ENCODE measurements around the gene DCDC1. TPM values are rescaled to one million over a fixed set of nuclear protein-coding genes. Genes with fewer than 3 reads are reported as not detected.

DCDC1 gene
- total RNA-seq, 1 experiment from 2014 or later = 0.22 TPM

DNA sequence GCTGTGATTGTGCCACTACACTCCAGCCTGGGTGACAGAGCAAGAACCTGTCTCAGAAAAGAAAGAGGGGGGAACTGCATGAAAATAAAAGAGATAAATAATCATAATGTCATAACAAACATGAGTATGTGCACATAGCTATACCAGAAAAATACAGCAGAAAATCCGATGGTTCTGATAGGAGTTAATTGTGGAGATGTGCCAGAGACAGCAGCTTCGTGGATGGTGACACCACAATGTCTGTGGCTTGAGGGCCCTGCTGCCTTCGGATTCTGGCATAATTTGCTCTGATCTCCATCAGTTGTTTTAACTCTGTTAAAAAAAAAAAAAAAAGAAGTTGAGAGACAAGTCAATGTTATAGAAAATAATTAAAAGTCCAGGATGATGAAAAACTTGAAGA, 491.1 kb downstream of the DCDC1 start:
- ATAC-seq (no peak), DNase-seq (ENCODE audit: low spot score) (no peak)
- H3K4me3 Mint-ChIP-seq = no peak overlapping the region
- H3K9me3 Mint-ChIP-seq = no peaks in the 10 kb centered on the region
- H3K27me3 Mint-ChIP-seq (ENCODE audit: low read depth) = no peaks in the 10 kb centered on the region
- CTCF ChIA-PET = interaction anchor here (1.7 kb wide), 1 partner anchor 36 kb away, joined by 5 read pairs; no protein-coding TSS in a partner anchor
- POLR2A ChIA-PET = no interaction called here
- TF ChIP-seq, protein P1, sequence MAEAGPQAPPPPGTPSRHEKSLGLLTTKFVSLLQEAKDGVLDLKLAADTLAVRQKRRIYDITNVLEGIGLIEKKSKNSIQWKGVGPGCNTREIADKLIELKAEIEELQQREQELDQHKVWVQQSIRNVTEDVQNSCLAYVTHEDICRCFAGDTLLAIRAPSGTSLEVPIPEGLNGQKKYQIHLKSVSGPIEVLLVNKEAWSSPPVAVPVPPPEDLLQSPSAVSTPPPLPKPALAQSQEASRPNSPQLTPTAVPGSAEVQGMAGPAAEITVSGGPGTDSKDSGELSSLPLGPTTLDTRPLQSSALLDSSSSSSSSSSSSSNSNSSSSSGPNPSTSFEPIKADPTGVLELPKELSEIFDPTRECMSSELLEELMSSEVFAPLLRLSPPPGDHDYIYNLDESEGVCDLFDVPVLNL (CRISPR knock-in tag; IDR thresholded peaks at IDR 0.05; ENCODE audit: borderline replicate concordance, low read depth) = no peak
- no peak for TF ChIP-seq GRHL2 (CRISPR knock-in tag; IDR thresholded peaks at IDR 0.05; ENCODE audit: insufficient replicate concordance, severe bottlenecking)
- TF ChIP-seq FOXP1 (CRISPR knock-in tag; IDR thresholded peaks at IDR 0.05; ENCODE audit: borderline replicate concordance) = no peak
- no peak for TF ChIP-seq ZNF232 (CRISPR knock-in tag; IDR thresholded peaks at IDR 0.05)
- no peak for TF ChIP-seq TEAD4 (CRISPR knock-in tag; IDR thresholded peaks at IDR 0.05)
- TF ChIP-seq, protein P2, sequence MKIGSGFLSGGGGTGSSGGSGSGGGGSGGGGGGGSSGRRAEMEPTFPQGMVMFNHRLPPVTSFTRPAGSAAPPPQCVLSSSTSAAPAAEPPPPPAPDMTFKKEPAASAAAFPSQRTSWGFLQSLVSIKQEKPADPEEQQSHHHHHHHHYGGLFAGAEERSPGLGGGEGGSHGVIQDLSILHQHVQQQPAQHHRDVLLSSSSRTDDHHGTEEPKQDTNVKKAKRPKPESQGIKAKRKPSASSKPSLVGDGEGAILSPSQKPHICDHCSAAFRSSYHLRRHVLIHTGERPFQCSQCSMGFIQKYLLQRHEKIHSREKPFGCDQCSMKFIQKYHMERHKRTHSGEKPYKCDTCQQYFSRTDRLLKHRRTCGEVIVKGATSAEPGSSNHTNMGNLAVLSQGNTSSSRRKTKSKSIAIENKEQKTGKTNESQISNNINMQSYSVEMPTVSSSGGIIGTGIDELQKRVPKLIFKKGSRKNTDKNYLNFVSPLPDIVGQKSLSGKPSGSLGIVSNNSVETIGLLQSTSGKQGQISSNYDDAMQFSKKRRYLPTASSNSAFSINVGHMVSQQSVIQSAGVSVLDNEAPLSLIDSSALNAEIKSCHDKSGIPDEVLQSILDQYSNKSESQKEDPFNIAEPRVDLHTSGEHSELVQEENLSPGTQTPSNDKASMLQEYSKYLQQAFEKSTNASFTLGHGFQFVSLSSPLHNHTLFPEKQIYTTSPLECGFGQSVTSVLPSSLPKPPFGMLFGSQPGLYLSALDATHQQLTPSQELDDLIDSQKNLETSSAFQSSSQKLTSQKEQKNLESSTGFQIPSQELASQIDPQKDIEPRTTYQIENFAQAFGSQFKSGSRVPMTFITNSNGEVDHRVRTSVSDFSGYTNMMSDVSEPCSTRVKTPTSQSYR (CRISPR knock-in tag; IDR thresholded peaks at IDR 0.05) = no peak
- TF ChIP-seq ESRRA (CRISPR knock-in tag; IDR thresholded peaks at IDR 0.05; ENCODE audit: borderline replicate concordance) = no peak
- TF ChIP-seq, protein P3, sequence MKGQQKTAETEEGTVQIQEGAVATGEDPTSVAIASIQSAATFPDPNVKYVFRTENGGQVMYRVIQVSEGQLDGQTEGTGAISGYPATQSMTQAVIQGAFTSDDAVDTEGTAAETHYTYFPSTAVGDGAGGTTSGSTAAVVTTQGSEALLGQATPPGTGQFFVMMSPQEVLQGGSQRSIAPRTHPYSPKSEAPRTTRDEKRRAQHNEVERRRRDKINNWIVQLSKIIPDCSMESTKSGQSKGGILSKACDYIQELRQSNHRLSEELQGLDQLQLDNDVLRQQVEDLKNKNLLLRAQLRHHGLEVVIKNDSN (CRISPR knock-in tag; IDR thresholded peaks at IDR 0.05) = no peak
- no peaks in the 10 kb centered on the region for H3K36me3 Mint-ChIP-seq
- no peak overlapping the region for H3K27ac Mint-ChIP-seq
- peaks cover 2% of the 10 kb centered on the region; the same call in 1 of the 2 replicates for H3K4me1 Mint-ChIP-seq

DNA sequence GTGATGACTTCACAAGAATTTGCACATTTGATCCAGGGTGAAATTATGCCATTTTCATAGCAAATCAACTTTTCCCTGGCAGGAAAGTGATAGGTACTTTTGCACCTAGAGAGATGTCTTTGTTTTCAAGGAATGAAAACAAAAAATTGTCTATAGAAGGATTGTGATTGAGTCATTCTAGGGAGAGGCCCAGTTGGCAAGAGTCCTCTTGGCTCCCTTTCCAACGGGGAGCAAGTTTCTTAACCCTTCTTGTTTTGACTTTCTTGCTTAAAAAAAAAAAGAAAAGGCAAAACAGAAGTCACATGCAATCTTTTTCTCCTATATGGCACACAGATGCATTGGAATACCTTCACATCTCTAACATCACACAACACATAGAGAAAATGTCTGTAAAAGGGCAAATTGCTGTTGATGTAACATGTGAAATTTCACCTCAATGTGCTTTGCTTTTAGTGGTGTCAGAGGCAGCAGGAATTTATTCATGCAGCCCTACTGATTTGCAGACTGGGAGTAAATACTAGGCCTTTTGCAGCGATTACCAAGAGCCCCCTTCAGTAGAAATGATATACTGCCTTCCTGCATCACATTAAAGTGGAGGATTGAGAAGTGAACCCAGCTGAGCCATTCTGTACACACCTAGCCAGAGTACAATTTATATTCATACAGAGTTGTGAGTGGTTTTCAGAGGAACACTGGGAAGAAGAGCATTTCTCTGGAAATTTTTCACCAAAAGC, 492.7 kb downstream of the DCDC1 start:
- ChIA-PET CTCF (interaction anchor here (4.1 kb wide), 1 partner anchor 37 kb away, joined by 14 read pairs; no protein-coding TSS in a partner anchor), POLR2A (no interaction called here)
- Mint-ChIP-seq H3K9me3 (no peaks in the 10 kb centered on the region), H3K4me1 (peaks cover 2% of the 10 kb centered on the region; the same call in 1 of the 2 replicates), H3K27me3 (ENCODE audit: low read depth) (no peaks in the 10 kb centered on the region), H3K4me3 (no peak overlapping the region), H3K27ac (no peak overlapping the region), H3K36me3 (no peaks in the 10 kb centered on the region)
- ATAC-seq (peak; percentile 69), DNase-seq (ENCODE audit: low spot score) (no peak)
- TF ChIP-seq ZNF423 (CRISPR knock-in tag; IDR thresholded peaks at IDR 0.05) = no peak
- TF ChIP-seq, protein P4, sequence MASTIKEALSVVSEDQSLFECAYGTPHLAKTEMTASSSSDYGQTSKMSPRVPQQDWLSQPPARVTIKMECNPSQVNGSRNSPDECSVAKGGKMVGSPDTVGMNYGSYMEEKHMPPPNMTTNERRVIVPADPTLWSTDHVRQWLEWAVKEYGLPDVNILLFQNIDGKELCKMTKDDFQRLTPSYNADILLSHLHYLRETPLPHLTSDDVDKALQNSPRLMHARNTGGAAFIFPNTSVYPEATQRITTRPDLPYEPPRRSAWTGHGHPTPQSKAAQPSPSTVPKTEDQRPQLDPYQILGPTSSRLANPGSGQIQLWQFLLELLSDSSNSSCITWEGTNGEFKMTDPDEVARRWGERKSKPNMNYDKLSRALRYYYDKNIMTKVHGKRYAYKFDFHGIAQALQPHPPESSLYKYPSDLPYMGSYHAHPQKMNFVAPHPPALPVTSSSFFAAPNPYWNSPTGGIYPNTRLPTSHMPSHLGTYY (CRISPR knock-in tag; IDR thresholded peaks at IDR 0.05) = no peak
- TF ChIP-seq FOXK1 (CRISPR knock-in tag; IDR thresholded peaks at IDR 0.05) = no peak
- TF ChIP-seq, protein P5, sequence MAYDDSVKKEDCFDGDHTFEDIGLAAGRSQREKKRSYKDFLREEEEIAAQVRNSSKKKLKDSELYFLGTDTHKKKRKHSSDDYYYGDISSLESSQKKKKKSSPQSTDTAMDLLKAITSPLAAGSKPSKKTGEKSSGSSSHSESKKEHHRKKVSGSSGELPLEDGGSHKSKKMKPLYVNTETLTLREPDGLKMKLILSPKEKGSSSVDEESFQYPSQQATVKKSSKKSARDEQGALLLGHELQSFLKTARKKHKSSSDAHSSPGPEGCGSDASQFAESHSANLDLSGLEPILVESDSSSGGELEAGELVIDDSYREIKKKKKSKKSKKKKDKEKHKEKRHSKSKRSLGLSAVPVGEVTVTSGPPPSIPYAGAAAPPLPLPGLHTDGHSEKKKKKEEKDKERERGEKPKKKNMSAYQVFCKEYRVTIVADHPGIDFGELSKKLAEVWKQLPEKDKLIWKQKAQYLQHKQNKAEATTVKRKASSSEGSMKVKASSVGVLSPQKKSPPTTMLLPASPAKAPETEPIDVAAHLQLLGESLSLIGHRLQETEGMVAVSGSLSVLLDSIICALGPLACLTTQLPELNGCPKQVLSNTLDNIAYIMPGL (CRISPR knock-in tag; IDR thresholded peaks at IDR 0.05) = no peak
- no peak for TF ChIP-seq ETV6 (CRISPR knock-in tag; IDR thresholded peaks at IDR 0.05)
- TF ChIP-seq, protein P6, sequence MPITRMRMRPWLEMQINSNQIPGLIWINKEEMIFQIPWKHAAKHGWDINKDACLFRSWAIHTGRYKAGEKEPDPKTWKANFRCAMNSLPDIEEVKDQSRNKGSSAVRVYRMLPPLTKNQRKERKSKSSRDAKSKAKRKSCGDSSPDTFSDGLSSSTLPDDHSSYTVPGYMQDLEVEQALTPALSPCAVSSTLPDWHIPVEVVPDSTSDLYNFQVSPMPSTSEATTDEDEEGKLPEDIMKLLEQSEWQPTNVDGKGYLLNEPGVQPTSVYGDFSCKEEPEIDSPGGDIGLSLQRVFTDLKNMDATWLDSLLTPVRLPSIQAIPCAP (CRISPR knock-in tag; IDR thresholded peaks at IDR 0.05) = no peak
- TF ChIP-seq MYBL2 (CRISPR knock-in tag; IDR thresholded peaks at IDR 0.05) = no peak
- TF ChIP-seq NR3C1 (CRISPR knock-in tag; conservative IDR thresholded peaks at IDR 0.05; ENCODE audit: low read depth) = no peak
- TF ChIP-seq JUN (CRISPR knock-in tag; IDR thresholded peaks at IDR 0.05) = no peak

All from WTC11 (cell line).